Measurements from ENCODE around the gene AP5Z1. TPM values are rescaled to one million over a fixed set of nuclear protein-coding genes. Genes with fewer than 3 reads are reported as not detected.
A peak's percentile ranks its signal among the peaks of the same experiment; 100 is the strongest.

The AP5Z1 gene
- total RNA-seq, 1 donor from 2014 or later, result 36.9 TPM

- Mint-ChIP-seq H3K36me3 (no peaks in the 10 kb centered on the region), H3K27me3 (no peaks in the 10 kb centered on the region), H3K9me3 (no peaks in the 10 kb centered on the region), H3K4me3 (no peak overlapping the region), H3K4me1 (ENCODE audit: unreplicated experiment) (peaks cover 5% of the 10 kb centered on the region), H3K27ac (no peak overlapping the region)
- no peak for TF ChIP-seq CTCF (conservative IDR thresholded peaks at IDR 0.05)
- DNase-seq (ENCODE audit: extremely low spot score, unreplicated experiment), result no peak
Observed at GRCh38 chr7:4820967-4821471, 45.6 kb downstream of the AP5Z1 start.

GRCh38 chr7:4822677-4823076, 47.3 kb downstream of the AP5Z1 start:
- TF ChIP-seq CTCF (conservative IDR thresholded peaks at IDR 0.05), result no peak
- H3K27ac Mint-ChIP-seq, result no peak overlapping the region
- no peaks in the 10 kb centered on the region for H3K9me3 Mint-ChIP-seq
- no peak overlapping the region for H3K4me3 Mint-ChIP-seq
- no peak for DNase-seq (ENCODE audit: extremely low spot score, unreplicated experiment)
- no peaks in the 10 kb centered on the region for H3K36me3 Mint-ChIP-seq
- peaks cover 5% of the 10 kb centered on the region for H3K4me1 Mint-ChIP-seq (ENCODE audit: unreplicated experiment)
- H3K27me3 Mint-ChIP-seq, result no peaks in the 10 kb centered on the region

GRCh38 chr7:4823441-4824119, 48.2 kb downstream of the AP5Z1 start:
- Mint-ChIP-seq H3K4me1 (ENCODE audit: unreplicated experiment) (peaks cover 5% of the 10 kb centered on the region), H3K4me3 (no peak overlapping the region), H3K36me3 (no peaks in the 10 kb centered on the region), H3K27me3 (no peaks in the 10 kb centered on the region), H3K9me3 (no peaks in the 10 kb centered on the region), H3K27ac (no peak overlapping the region)
- no peak for TF ChIP-seq CTCF (conservative IDR thresholded peaks at IDR 0.05)
- no peak for DNase-seq (ENCODE audit: extremely low spot score, unreplicated experiment)

GRCh38 chr7:4824120-4824775, 48.8 kb downstream of the AP5Z1 start:
- peak; percentile 64 for DNase-seq (ENCODE audit: extremely low spot score, unreplicated experiment)
- TF ChIP-seq CTCF (conservative IDR thresholded peaks at IDR 0.05), result no peak
- H3K27me3 Mint-ChIP-seq, result no peaks in the 10 kb centered on the region
- no peak overlapping the region for H3K27ac Mint-ChIP-seq
- H3K4me3 Mint-ChIP-seq, result no peak overlapping the region
- H3K36me3 Mint-ChIP-seq, result no peaks in the 10 kb centered on the region
- peaks cover 5% of the 10 kb centered on the region for H3K4me1 Mint-ChIP-seq (ENCODE audit: unreplicated experiment)
- H3K9me3 Mint-ChIP-seq, result no peaks in the 10 kb centered on the region

- H3K36me3 Mint-ChIP-seq, result peaks cover under 1% of the 10 kb centered on the region
- no peak for DNase-seq (ENCODE audit: extremely low spot score, unreplicated experiment)
- H3K9me3 Mint-ChIP-seq, result peaks cover under 1% of the 10 kb centered on the region
- no peak for TF ChIP-seq CTCF (conservative IDR thresholded peaks at IDR 0.05)
- H3K27me3 Mint-ChIP-seq, result no peaks in the 10 kb centered on the region
- H3K27ac Mint-ChIP-seq, result no peak overlapping the region
- peaks cover 3% of the 10 kb centered on the region for H3K4me1 Mint-ChIP-seq (ENCODE audit: unreplicated experiment)
- no peak overlapping the region for H3K4me3 Mint-ChIP-seq
Observed at GRCh38 chr7:4825081-4825480, 49.7 kb downstream of the AP5Z1 start.
